Panc1 (cell line): Measurements from ENCODE around the gene CYB5D1. TPM values are rescaled to one million over a fixed set of nuclear protein-coding genes. Genes with fewer than 3 reads are reported as not detected.

Experiments
- ATAC-seq: fragments of 200-7000 bp; cut with Tn5 transposase; 2 replicates; pipeline ENCODE4 v1.9.1; 2020; ENCODE audit warnings: mild to moderate bottlenecking, moderate library complexity
- BruUV-seq: library from RNA; stranded (reverse); fragments of 400-500 nt; replicated peaks from 2 replicates; lab custom pipeline; 2021; lab: Mats Ljungman, UMichigan
- CTCF ChIA-PET: fragments of 300-600 bp; sonication (Branson Sonifier 250); formaldehyde crosslinking; loops from one replicate; lab custom pipeline; 2022; ENCODE audit warnings: antibody characterized with exemption; lab: Charles Lee
- POLR2A ChIA-PET: fragments of 300-600 bp; sonication (Branson Sonifier 250); formaldehyde crosslinking; loops from one replicate; lab custom pipeline; 2022; ENCODE audit warnings: antibody characterized with exemption; lab: Charles Lee
- DNase-seq: peaks from one replicate; pipeline ENCODE4 v3.0.0-alpha.2; 2010; ENCODE audit warnings: low read depth, low spot score
- H3K27ac ChIP-seq: 2 replicates; pipeline ENCODE4 v1.5.1; 2011; ENCODE audit warnings: mild to moderate bottlenecking, low read length, inconsistent platforms
- H3K27me3 ChIP-seq: fragments of 200-500 bp; sonication (Bioruptor generic); 2 replicates; pipeline ENCODE4 v1.6.0; 2014; ENCODE audit warnings: low read length, inconsistent platforms; ENCODE audit not compliant: control insufficient read depth, insufficient read depth
- H3K36me3 ChIP-seq: fragments of 200-500 bp; sonication (Bioruptor generic); 2 replicates; pipeline ENCODE4 v1.5.1; 2014; ENCODE audit warnings: inconsistent platforms, mild to moderate bottlenecking, low read length, moderate library complexity; ENCODE audit not compliant: control insufficient read depth, insufficient read depth
- H3K4me1 ChIP-seq: 2 replicates; pipeline ENCODE4 v1.5.1; 2011; ENCODE audit warnings: inconsistent platforms, mild to moderate bottlenecking, low read length, moderate library complexity; ENCODE audit not compliant: control insufficient read depth, insufficient read depth
- H3K4me3 ChIP-seq, 2 experiments: 2 replicates each; pipeline ENCODE4 v1.5.1; 2011 to 2012; ENCODE audit warnings: low read depth in 2 of 2, low read length in 2 of 2, mild to moderate bottlenecking in 2 of 2, inconsistent platforms in 1 of 2, moderate library complexity in 1 of 2
- H3K9me3 ChIP-seq: fragments of 200-500 bp; sonication (Bioruptor generic); 2 replicates; pipeline ENCODE4 v1.5.1; 2014; ENCODE audit warnings: low read depth, mild to moderate bottlenecking, inconsistent platforms, low read length, moderate library complexity; ENCODE audit not compliant: control insufficient read depth, insufficient read depth
- CTCF ChIP-seq: fragments of 450-650 bp; IDR thresholded peaks from 2 replicates; pipeline ENCODE4 v1.5.1; 2017; ENCODE audit warnings: mild to moderate bottlenecking
- POLR2AphosphoS5 ChIP-seq: IDR thresholded peaks from 2 replicates; pipeline ENCODE4 v1.6.1; 2012; ENCODE audit warnings: mild to moderate bottlenecking, low read depth, low read length, moderate library complexity
- REST ChIP-seq, 2 experiments: IDR thresholded peaks; 2 replicates each; pipeline ENCODE4 v1.6.1; 2011 to 2012; ENCODE audit warnings: low read depth in 2 of 2, control low read depth in 1 of 2, low read length in 1 of 2, mild to moderate bottlenecking in 1 of 2, moderate library complexity in 1 of 2; ENCODE audit not compliant: insufficient read depth in 1 of 2
- SIN3A ChIP-seq: IDR thresholded peaks from 2 replicates; pipeline ENCODE4 v1.6.1; 2012; ENCODE audit warnings: low read depth, mild to moderate bottlenecking, low read length, moderate library complexity, borderline replicate concordance; ENCODE audit not compliant: insufficient read depth
- TCF7L2 ChIP-seq: IDR thresholded peaks from 2 replicates; pipeline ENCODE4 v1.6.1; 2011; ENCODE audit warnings: mild to moderate bottlenecking, low read depth, low read length, inconsistent platforms
- in situ Hi-C: cut with HindIII; loops from 2 replicates; pipeline ENCODE4 v1.10.0; 2016; ENCODE audit warnings: low sequenced_read_pairs, low pct_unique_long_range_greater_than_20kb
- intact Hi-C: fragments of 100-400 bp; cut with micrococcal nuclease; formaldehyde crosslinking; loops from one replicate; pipeline ENCODE4 v1.10.0; 2022; ENCODE audit not compliant: unreplicated experiment
- total RNA-seq: library from RNA; stranded (reverse); gene quantifications from one replicate; pipeline ENCODE4 v1.2.1, GENCODE V29; 2021; ENCODE audit not compliant: unreplicated experiment

Gene CYB5D1
- total RNA-seq, 1 experiment from 2014 or later, result 8.6 TPM

- Histone ChIP-seq H3K9me3 (no peaks in the 10 kb centered on the region), H3K27ac (peak within 1 kb of the TSS; percentile 97), H3K36me3 (peaks cover 5% of the 10 kb centered on the region), H3K4me3 (peak within 1 kb of the TSS; percentile 74 to 79), H3K27me3 (no peaks in the 10 kb centered on the region), H3K4me1 (peaks cover 9% of the 10 kb centered on the region; the same call in 1 of the 2 replicates)
- ChIA-PET POLR2A (interaction anchor here (0.6 to 0.8 kb wide), 4 partner anchors 13 to 192 kb away, joined by 3 to 7 read pairs (median 4); partner anchors contain the start of gene KDM6B), CTCF (interaction anchor here (0.6 to 1.0 kb wide), 3 partner anchors 22 to 231 kb away, joined by 4 to 6 read pairs (median 4); no protein-coding TSS in a partner anchor)
- in situ Hi-C loops (no loop called here), intact Hi-C loops (loop anchor here (10.0 kb wide), 1 partner anchor 112 kb away; no protein-coding TSS in a partner anchor)
- ATAC-seq, result peak; percentile 92
- TF ChIP-seq SIN3A (peak; percentile 59; the same call in 1 of the 2 replicates), TCF7L2 (peak; percentile 29; the same call in 1 of the 2 replicates), CTCF (peak; percentile 54), REST (IDR thresholded peaks at IDR 0.05; ENCODE audit: insufficient read depth in 1 of 2, low read depth in 2 of 2, low read length in 1 of 2) (no peak), POLR2AphosphoS5 (peak; percentile 14)
- DNase-seq, result no peak
- BruUV-seq, result TSS peak; percentile 99
Observed at GRCh38 chr17:7856811-7857712, 741 bp upstream of the CYB5D1 start, which contains the start of gene NAA38. Gene NAA38 (minus strand): TSS chr17:7857559. CDS start chr17:7857463, 96 bp downstream.

- in situ Hi-C loops, result no loop called here
- Histone ChIP-seq H3K36me3 (peaks cover 5% of the 10 kb centered on the region), H3K9me3 (no peaks in the 10 kb centered on the region), H3K27me3 (no peaks in the 10 kb centered on the region), H3K4me3 (peak overlapping the region; percentile 74 to 79), H3K27ac (peak overlapping the region; percentile 97), H3K4me1 (peaks cover 10% of the 10 kb centered on the region; the same call in 1 of the 2 replicates)
- peak; percentile 19; the same call in 1 of the 2 replicates for ATAC-seq
- intact Hi-C loops, result loop anchor here (10.0 kb wide), 1 partner anchor 114 kb away; no protein-coding TSS in a partner anchor
- DNase-seq, result no peak
- ChIA-PET CTCF (no interaction called here), POLR2A (no interaction called here)
- TF ChIP-seq TCF7L2 (no peak), CTCF (peak; percentile 36)
- TSS peak; percentile 59 for BruUV-seq
Observed at GRCh38 chr17:7858522-7858810, 663 bp downstream of the CYB5D1 start.
